NCI-H774 (cell line): ENCODE results near the gene SERPINI1.

Source experiments
- DNase-seq: peaks from one replicate; lab custom pipeline; 2025; lab: John Stamatoyannopoulos, UW

SERPINI1 gene, protein sequence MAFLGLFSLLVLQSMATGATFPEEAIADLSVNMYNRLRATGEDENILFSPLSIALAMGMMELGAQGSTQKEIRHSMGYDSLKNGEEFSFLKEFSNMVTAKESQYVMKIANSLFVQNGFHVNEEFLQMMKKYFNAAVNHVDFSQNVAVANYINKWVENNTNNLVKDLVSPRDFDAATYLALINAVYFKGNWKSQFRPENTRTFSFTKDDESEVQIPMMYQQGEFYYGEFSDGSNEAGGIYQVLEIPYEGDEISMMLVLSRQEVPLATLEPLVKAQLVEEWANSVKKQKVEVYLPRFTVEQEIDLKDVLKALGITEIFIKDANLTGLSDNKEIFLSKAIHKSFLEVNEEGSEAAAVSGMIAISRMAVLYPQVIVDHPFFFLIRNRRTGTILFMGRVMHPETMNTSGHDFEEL

GRCh38 chr3:167735233-167736138, at the start of gene SERPINI1:
SERPINI1 (plus strand) TSS chr3:167735721; CDS start chr3:167789129, 53,408 bp downstream.
- DNase-seq = peak; percentile 98

DNA sequence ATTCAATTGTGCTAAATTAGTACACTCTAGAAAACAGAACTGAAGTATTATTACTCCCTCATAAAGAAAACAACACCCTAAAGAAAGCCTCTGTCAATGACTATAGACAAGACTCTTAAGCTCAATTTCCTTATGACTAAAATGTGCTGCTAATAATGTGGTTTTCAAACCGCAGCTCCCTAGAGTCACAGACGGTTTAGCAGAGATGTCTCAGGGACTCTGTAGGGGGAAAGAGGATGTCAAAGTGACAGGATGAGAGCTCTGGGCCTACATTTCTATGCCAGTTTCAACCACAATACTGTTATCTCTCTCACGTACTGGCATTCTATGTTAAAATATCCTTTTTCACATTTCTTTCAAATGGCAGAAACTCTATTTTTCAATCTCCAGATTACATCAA, 44.2 kb upstream of the SERPINI1 start:
- no peak for DNase-seq

DNA sequence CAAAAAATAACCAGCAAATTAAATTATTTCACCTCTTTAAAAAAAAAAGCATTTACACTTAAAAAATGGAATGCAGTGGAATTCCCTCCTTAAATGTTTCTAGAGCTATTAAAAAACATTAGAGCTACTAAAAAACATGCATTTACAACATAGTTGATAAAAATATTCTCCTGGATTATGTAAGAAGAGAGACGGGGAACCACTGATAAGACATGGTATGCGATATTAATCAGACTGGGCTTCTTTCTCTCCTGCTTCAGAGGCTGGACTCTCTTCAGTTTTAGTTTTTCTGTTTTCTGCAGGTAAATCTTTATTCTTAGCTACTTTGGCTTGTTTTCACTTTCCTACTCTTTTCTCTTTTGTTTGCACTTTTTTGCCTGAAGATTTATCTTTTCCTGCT, 41.4 kb upstream of the SERPINI1 start:
- no peak for DNase-seq

DNA sequence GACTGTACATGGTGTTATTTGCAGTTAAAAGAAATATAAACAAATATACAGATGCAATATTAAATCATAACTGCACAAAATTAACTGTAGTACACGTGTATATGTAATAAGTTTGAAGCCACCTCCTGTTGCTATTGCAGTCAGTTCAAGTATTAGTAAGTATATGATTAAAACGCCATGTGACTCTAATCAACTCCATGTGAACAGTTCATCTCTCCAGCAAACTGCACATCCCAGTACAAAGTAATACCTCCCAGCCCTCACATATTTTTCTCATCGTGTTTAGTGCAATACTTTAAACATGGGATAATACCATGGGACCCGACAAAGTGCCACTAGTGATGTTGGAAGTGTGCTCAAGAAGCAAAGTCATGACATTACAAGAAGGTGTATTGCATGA, 35.5 kb upstream of the SERPINI1 start:
- no peak for DNase-seq

GRCh38 chr3:167700926-167701325, 34.6 kb upstream of the SERPINI1 start:
- DNase-seq = no peak

GRCh38 chr3:167705840-167706239, 29.7 kb upstream of the SERPINI1 start:
- no peak for DNase-seq

DNA sequence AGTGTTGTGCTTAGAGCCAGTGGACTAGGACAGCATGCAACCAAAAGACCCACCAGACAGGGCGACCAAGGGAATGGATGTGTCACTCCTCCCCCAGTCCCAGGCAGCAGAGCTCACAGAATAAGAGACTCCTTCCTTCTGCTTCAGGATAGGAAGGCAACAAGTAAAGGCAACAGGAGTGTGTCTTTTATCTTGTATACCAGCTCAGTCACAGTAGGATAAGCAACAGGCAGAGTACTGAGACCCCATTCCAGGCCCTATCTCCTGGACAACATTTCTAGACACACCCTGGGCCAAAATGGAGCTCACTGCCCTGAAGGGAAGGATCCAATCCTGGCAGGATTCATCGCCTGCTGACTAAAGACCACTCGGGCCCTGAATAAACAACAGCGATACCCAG, 25.8 kb upstream of the SERPINI1 start:
- no peak for DNase-seq

DNA sequence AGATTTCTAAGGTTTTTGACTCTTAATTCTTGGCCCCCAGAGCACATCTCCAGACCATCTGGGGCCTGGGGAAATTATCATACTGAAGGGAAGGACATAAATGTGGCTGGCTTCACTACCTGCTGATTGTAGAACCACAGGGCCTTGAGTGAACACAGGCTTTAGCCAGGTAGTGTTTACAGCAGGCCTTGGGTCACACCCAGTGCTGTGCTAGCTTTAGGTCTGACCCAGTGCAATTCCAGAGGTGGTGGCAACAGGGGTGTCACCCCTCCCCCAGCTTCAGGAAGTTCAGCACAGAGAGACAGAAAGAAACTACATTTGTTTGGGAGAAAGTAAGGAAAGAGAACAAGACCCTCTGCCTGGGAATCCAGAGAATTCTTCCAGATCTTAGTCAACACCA, 25.0 kb upstream of the SERPINI1 start:
- no peak for DNase-seq

DNA sequence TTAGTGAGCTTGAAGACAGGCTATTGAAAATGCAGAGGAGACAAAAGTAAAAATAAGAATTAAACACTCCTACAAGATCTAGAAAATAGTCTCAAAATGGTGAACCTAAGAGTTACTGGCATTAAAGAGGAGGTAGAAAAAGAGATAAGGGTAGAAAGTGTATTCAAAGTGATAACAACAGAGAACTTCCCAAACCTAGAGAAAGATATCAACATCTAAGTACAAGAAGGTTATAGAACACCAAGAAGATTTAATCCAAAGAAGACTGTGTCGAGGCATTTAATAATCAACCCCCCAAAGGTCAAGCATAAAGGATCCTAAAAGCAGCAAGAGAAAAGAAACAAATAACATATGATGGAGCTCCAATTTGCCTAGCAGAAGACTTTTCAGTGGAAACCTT, 24.1 kb upstream of the SERPINI1 start:
- DNase-seq = no peak

DNA sequence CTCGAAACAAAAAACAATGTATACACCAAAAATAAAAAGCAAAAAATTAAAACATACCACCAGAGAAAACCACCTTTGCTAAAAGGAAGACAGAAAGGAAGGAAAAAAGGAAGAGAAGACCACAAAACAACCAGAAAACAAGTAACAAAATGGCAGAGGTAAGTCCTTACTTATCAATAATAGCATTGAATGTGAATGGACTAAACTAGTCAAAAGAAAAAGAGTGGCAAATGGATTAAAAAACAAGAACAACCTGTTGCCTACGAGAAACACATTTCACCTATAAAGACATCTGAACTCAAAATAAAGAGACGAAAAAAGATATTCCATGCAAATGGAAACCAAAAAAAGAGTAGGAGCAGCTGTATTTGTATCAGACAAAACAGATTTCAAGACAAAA, 23.1 kb upstream of the SERPINI1 start:
- no peak for DNase-seq

DNA sequence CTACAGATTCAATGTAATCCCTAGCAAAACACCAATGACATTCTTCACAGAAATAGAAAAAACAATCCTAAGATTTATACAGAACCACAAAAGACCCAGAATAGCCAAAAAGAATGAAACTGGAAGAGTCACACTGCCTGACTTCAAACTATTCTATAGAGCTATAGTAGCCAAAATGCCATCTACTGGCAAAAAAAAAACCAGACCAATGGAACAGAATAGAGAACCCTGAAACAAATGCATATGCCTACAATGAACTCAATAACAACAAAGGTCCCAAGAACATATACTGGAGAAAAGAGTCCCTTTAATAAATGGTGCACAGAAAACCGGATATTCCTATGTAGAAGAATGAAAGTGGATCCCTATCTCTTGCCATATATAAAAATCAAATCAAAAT, 20.6 kb upstream of the SERPINI1 start:
- no peak for DNase-seq

- peak; percentile 48 for DNase-seq
These were observed 18.6 kb upstream of the SERPINI1 start for GRCh38 chr3:167716920-167717319.

GRCh38 chr3:167718582-167718981, 16.9 kb upstream of the SERPINI1 start:
- no peak for DNase-seq

DNA sequence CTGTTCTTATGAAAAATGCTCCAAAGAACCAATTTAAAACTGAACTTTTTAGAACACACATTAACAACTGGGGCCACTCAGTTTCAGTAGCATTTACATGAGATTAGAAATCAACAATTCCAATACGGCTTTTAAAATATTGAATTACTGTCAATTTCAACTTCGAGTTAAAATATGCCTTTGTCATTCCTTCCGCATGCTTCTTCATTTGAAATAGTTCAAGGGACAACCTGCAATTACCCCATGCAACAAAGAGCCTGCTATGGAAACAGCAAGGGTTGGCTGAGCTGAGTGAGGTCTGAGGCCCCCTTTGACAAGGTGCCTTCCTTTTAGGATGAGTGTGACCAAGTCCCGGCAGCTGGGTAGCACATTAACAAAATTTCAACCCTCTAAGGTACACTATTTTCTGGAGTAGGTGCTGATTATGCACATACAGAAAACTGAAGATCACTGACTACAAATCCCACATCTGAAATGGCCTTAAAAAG, 12.5 kb upstream of the SERPINI1 start:
- DNase-seq = no peak

DNA sequence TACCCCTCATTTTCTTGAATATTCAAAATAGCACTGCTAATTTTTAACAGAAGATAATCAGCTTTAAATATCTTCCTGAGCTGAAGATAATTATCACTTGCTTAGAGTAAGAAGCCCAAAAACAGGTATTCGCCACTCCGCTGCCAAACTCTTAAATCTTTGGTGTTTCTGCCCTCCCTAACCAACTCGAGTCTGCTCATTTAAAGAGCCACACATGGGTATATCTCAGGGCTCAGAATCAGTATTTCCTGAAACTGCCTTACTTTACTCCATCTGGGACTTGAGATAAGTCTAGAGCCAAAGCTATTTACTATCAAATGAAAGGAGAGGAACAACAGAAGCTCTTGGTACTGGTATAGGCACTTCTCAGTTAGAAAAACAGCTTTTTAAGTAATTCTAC, 11.6 kb upstream of the SERPINI1 start:
- no peak for DNase-seq

GRCh38 chr3:167728176-167728575, 7.3 kb upstream of the SERPINI1 start:
- DNase-seq = no peak

GRCh38 chr3:167728632-167729323, 6.7 kb upstream of the SERPINI1 start:
- no peak for DNase-seq

GRCh38 chr3:167729591-167729990, 5.9 kb upstream of the SERPINI1 start:
- no peak for DNase-seq

DNA sequence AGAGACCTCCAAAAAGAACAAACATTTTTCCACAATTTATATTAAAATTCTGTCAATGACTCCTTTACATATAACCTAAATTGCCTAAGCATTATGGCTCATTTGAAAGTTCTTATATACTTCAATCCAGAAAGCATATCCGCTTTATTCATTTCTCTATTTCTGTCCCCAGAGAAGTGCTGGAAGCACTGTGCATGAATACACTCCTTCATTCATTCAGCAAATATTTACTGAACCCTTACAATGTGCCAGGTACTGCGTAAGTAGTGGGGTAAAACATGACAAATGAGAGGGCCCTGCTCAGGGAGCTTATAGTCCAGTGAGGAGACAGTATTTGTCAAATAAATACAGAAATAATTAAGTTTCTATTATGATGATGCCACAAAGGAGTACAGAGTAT, 4.1 kb upstream of the SERPINI1 start:
- DNase-seq = no peak

- DNase-seq = no peak
These were observed 3.0 kb upstream of the SERPINI1 start for GRCh38 chr3:167732313-167733065.

DNA sequence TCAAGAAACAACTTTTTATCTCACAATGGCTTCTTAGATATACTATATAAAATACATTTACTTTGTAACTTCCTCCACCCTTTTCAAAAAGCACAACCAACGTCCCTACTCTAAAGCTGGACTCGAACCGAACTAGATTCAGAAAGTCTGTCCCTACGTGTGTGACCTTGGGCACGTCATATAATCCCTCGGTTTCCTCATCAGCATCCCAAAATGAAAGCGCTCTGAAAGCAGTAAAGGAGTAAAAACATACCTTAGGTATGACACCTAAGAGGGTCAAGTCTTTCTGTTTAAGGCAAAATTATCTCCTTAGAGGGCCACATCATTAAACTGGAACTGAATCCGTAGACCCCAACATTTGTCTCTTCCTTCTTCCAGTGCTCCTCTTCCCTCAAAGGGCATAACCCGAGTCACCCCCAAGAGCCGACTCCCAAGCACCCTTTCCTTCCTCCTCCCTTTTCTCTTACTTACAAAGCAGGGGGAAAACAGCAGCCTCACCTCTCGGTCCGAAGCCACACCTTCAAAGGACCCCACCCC, 1.5 kb upstream of the SERPINI1 start:
- DNase-seq = peak; percentile 31
